ENCODE results near the gene AFMID. TPM values are rescaled to one million over a fixed set of nuclear protein-coding genes. Genes with fewer than 3 reads are reported as not detected.

The AFMID gene
- total and polyA plus RNA-seq, 9 of the 15 experiments (the other 6 are each of a cell fraction or from before 2014, with no cell fraction given): 62.1 to 188 (median 74.4) TPM

DNA sequence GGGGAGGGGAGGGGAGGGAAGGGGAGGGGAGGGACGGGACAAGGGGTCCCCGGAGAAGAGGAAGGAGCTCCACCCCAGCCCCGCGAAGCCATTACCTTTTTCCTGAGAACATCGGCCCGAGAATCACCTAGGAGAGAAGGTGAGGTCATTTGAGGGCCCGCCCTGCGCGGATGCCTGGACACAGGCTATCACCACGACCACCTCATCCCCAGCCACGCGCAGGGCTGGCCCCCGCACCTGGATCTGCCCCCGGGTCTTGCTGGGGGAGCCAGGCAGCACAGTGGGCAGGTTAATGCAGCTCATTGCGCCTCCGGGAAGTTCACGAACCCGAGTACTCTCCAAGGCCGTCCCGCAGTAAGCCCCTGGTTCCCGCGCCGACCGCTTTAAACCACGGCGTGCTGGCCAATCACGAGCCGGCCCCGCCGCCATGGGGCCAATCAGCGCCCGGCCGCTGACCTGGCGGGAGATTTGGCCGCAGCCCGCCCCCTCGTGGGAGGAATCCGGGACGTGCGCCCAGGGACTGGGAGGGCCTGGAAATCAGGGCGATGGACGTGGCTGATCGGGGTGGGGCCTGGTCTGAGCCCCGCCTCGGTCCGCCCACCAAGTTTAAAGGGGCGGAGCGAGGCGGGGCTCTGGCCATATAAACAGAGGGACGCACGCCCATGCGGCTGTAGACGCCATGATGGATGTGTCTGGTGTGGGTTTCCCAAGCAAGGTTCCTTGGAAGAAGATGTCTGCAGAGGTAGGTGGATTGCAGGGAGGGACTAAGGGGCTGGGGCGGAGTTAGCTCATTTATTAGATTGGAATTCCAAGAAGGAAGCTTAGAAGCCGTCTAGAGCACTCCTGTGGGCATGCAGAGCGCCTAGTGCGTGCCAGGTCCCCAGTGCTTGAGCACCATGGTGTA is at the start of gene AFMID, which contains the start of gene TK1 (continued):
- TF ChIP-seq HINFP (tag; conservative IDR thresholded peaks at IDR 0.05; ENCODE audit: low read depth) (no peak), SAFB2 (IDR thresholded peaks at IDR 0.05; ENCODE audit: borderline replicate concordance, low read depth, low read length, severe bottlenecking) (no peak), TARDBP (IDR thresholded peaks at IDR 0.05) (peak; percentile 54; the same call in 1 of the 2 replicates), NR3C1 (CRISPR knock-in tag; IDR thresholded peaks at IDR 0.05) (no peak), SMAD1 (IDR thresholded peaks at IDR 0.05; ENCODE audit: low read depth, low read length, partially characterized antibody) (no peak), MAZ (CRISPR knock-in tag; conservative IDR thresholded peaks at IDR 0.05 in 1 of 2, IDR thresholded peaks at IDR 0.05 in 1 of 2) (peak; percentile 77 to 93), KLF6 (CRISPR knock-in tag; IDR thresholded peaks at IDR 0.05; ENCODE audit: borderline replicate concordance) (no peak; the same call in 1 of the 2 replicates), RHOXF2B (CRISPR knock-in tag; conservative IDR thresholded peaks at IDR 0.05) (no peak), MCM3 (IDR thresholded peaks at IDR 0.05) (no peak), CCAR2 (IDR thresholded peaks at IDR 0.05; ENCODE audit: low read depth, low read length) (no peak), SIRT6 (IDR thresholded peaks at IDR 0.05; ENCODE audit: low read depth, low read length) (no peak), IRF2 (CRISPR knock-in tag; IDR thresholded peaks at IDR 0.05) (no peak), ZFPM2 (CRISPR knock-in tag; IDR thresholded peaks at IDR 0.05) (0 out of 2 replicates have a peak, but pooled peaks have one; percentile 22), EHMT2 (IDR thresholded peaks at IDR 0.05) (no peak), HNRNPUL1 (IDR thresholded peaks at IDR 0.05; ENCODE audit: low read length) (no peak), ETV5 (CRISPR knock-in tag; IDR thresholded peaks at IDR 0.05; ENCODE audit: low read depth) (0 out of 2 replicates have a peak, but pooled peaks have one; percentile 37), HDGF (IDR thresholded peaks at IDR 0.05) (no peak), CUX1 (CRISPR knock-in tag; IDR thresholded peaks at IDR 0.05) (no peak), ZNF764 (CRISPR knock-in tag; IDR thresholded peaks at IDR 0.05; ENCODE audit: low read depth) (no peak), STAT5A (IDR thresholded peaks at IDR 0.05; ENCODE audit: borderline replicate concordance, low read length) (no peak)
- TF ChIP-seq, protein P1, sequence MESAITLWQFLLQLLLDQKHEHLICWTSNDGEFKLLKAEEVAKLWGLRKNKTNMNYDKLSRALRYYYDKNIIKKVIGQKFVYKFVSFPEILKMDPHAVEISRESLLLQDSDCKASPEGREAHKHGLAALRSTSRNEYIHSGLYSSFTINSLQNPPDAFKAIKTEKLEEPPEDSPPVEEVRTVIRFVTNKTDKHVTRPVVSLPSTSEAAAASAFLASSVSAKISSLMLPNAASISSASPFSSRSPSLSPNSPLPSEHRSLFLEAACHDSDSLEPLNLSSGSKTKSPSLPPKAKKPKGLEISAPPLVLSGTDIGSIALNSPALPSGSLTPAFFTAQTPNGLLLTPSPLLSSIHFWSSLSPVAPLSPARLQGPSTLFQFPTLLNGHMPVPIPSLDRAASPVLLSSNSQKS (CRISPR knock-in tag; IDR thresholded peaks at IDR 0.05): no peak
